ENCODE measurements around the gene ATRN.

- no peak for TF ChIP-seq CTCF (IDR thresholded peaks at IDR 0.05; ENCODE audit: borderline replicate concordance, extremely low read depth, low read length, poor library complexity, severe bottlenecking)
- no peak for TF ChIP-seq EZH2 (IDR thresholded peaks at IDR 0.05; ENCODE audit: borderline replicate concordance, low read depth, low read length, severe bottlenecking)
Observed at GRCh38 chr20:3509064-3509463, 38.2 kb downstream of the ATRN start.
